ENCODE measurements around the gene CCDC15.

Gene CCDC15

GRCh38 chr11:124953753-124954589, at the start of gene CCDC15:
TSS of gene CCDC15 (plus strand) at chr11:124954202. CDS start at chr11:124954733, 531 bp downstream.
- H3K4me3 ChIP-seq (ENCODE audit: low read depth, low read length), result peak within 1 kb of the TSS; percentile 71
- peak; percentile 91 for DNase-seq (ENCODE audit: low read depth)

- H3K4me3 ChIP-seq (ENCODE audit: low read depth, low read length), result no peak overlapping the region
- DNase-seq (ENCODE audit: low read depth), result no peak
Measured at GRCh38 chr11:124915541-124916369, 38.2 kb upstream of the CCDC15 start.

- H3K4me3 ChIP-seq (ENCODE audit: low read depth, low read length), result no peak overlapping the region
- DNase-seq (ENCODE audit: low read depth), result no peak
Measured at GRCh38 chr11:124916370-124916710, 37.7 kb upstream of the CCDC15 start.

GRCh38 chr11:124917115-124917637, 36.8 kb upstream of the CCDC15 start:
- DNase-seq (ENCODE audit: low read depth), result peak; percentile 57
- H3K4me3 ChIP-seq (ENCODE audit: low read depth, low read length), result no peak overlapping the region

GRCh38 chr11:124918950-124919349, 35.1 kb upstream of the CCDC15 start, which contains the start of gene HEPN1:
TSS of gene HEPN1 (plus strand) at chr11:124919250.
- no peak for DNase-seq (ENCODE audit: low read depth)
- H3K4me3 ChIP-seq (ENCODE audit: low read depth, low read length), result no peak within 1 kb of the TSS

GRCh38 chr11:124919898-124920297, 34.1 kb upstream of the CCDC15 start:
- no peak overlapping the region for H3K4me3 ChIP-seq (ENCODE audit: low read depth, low read length)
- DNase-seq (ENCODE audit: low read depth), result no peak

- no peak overlapping the region for H3K4me3 ChIP-seq (ENCODE audit: low read depth, low read length)
Measured at GRCh38 chr11:124920356-124920755, 33.6 kb upstream of the CCDC15 start.

GRCh38 chr11:124920870-124921609, 33.0 kb upstream of the CCDC15 start:
- peak overlapping the region; percentile 47 for H3K4me3 ChIP-seq (ENCODE audit: low read depth, low read length)
- no peak for DNase-seq (ENCODE audit: low read depth)

More at GRCh38 chr11:124920356-124920755, 33.6 kb upstream of the CCDC15 start:
- no peak for DNase-seq (ENCODE audit: low read depth)

- no peak overlapping the region for H3K4me3 ChIP-seq (ENCODE audit: low read depth, low read length)
- DNase-seq (ENCODE audit: low read depth), result no peak
Measured at GRCh38 chr11:124922831-124923230, 31.2 kb upstream of the CCDC15 start.

GRCh38 chr11:124923296-124923695, 30.7 kb upstream of the CCDC15 start:
- no peak for DNase-seq (ENCODE audit: low read depth)
- no peak overlapping the region for H3K4me3 ChIP-seq (ENCODE audit: low read depth, low read length)

- no peak for DNase-seq (ENCODE audit: low read depth)
- H3K4me3 ChIP-seq (ENCODE audit: low read depth, low read length), result no peak overlapping the region
Measured at GRCh38 chr11:124928942-124929665, 24.9 kb upstream of the CCDC15 start.

- H3K4me3 ChIP-seq (ENCODE audit: low read depth, low read length), result no peak overlapping the region
- DNase-seq (ENCODE audit: low read depth), result no peak
Measured at GRCh38 chr11:124930799-124931198, 23.2 kb upstream of the CCDC15 start.

GRCh38 chr11:124934862-124935547, 19.0 kb upstream of the CCDC15 start:
- H3K4me3 ChIP-seq (ENCODE audit: low read depth, low read length), result no peak overlapping the region
- DNase-seq (ENCODE audit: low read depth), result peak; percentile 84

- DNase-seq (ENCODE audit: low read depth), result no peak
- no peak within 1 kb of the TSS for H3K4me3 ChIP-seq (ENCODE audit: low read depth, low read length)
Measured at GRCh38 chr11:124935548-124936514, 18.2 kb upstream of the CCDC15 start, which contains the start of gene HEPACAM. TSS of gene HEPACAM (minus strand) at chr11:124936047. CDS start at chr11:124936006, 41 bp downstream.

GRCh38 chr11:124937336-124937935, 16.6 kb upstream of the CCDC15 start:
- no peak overlapping the region for H3K4me3 ChIP-seq (ENCODE audit: low read depth, low read length)
- DNase-seq (ENCODE audit: low read depth), result no peak

GRCh38 chr11:124938206-124938765, 15.7 kb upstream of the CCDC15 start:
- peak; percentile 35 for DNase-seq (ENCODE audit: low read depth)

More at GRCh38 chr11:124938206-124938765, 15.7 kb upstream of the CCDC15 start:
- no peak overlapping the region for H3K4me3 ChIP-seq (ENCODE audit: low read depth, low read length)

Measured in skeletal muscle cell (primary cell).